HG03108 (cell line): ENCODE measurements around the gene STAM2.
A peak's percentile ranks its signal among the peaks of the same experiment; 100 is the strongest.
"Not testable (repeated sequence)": the region's sequence is repeated elsewhere in the genome, so short reads cannot be mapped to it uniquely, and the experiment has no call there.

ENCODE experiments used
- ATAC-seq: cut with Tn5 transposase; IDR thresholded peaks from one replicate; pipeline ENCODE4 v1.9.1; 2021; ENCODE audit warnings: moderate library complexity; ENCODE audit not compliant: unreplicated experiment

The STAM2 gene

DNA sequence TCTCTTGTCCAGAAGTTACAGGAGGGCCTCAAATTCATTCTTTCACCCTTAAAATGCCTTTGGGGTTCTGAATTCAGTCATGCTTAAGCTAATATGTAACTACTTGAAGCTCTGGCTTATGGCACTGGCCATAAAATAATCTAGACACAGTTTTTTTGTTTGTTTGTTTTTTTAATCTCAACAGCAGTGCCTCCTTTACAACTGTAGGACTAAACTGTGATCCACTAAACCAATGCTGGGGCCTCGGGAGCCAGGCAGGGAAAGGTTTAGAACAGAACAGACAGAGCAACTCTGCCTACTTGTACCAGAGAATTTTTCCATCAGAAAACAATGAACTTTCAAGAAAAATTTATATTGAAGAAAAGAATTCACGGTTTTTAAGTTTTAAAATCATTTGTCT, 1.7 kb downstream of the STAM2 start:
- no peak for ATAC-seq

GRCh38 chr2:152172201-152172785, 3.3 kb downstream of the STAM2 start:
- ATAC-seq = not testable (repeated sequence)

- ATAC-seq = no peak
Measured at GRCh38 chr2:152171718-152172117, 3.8 kb downstream of the STAM2 start.

- ATAC-seq = not testable (repeated sequence)
Measured at GRCh38 chr2:152169158-152169557, 6.4 kb downstream of the STAM2 start.

GRCh38 chr2:152167470-152167869, 8.1 kb downstream of the STAM2 start:
- not testable (repeated sequence) for ATAC-seq

DNA sequence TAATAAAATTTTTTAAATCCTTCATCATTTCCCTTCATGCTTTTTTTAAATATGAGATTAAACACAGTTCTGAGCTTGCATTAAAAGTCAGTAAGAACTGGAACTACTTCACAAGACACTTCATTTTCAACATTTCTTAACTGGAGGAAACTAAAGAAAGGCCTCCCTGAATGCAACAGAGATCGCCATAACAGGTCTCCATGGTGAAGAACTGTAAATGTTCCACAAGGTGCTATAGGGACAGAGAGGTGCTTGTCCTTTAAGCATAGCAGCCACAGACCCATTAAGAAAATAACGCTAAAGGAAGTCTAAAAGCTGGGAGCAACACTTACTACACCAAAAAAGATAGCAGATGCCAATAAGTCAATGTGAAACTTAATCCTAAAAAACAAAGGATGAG, 8.5 kb downstream of the STAM2 start:
- ATAC-seq = peak; percentile 40

DNA sequence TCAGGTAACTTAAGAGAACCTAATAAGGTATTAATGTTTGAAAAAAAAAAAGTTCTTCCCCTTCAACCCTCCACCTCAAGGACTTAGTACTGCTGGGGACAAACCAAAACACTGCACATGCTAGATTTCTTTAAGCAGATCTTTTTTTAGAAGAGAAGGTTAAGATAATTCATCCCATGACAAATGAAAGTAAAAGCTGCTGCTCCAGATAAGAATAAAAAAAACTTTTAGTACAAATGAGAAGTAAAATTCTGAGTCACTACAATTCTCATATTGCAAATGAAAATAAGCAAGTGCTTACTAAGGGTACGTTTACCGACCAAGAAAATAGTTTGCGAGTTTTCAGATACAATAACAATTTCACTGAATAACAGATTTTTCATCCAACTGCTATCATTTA, 8.9 kb downstream of the STAM2 start:
- ATAC-seq = peak; percentile 78

- no peak for ATAC-seq
Measured at GRCh38 chr2:152165780-152166179, 9.8 kb downstream of the STAM2 start.

- no peak for ATAC-seq
Measured at GRCh38 chr2:152165306-152165705, 10.3 kb downstream of the STAM2 start.

DNA sequence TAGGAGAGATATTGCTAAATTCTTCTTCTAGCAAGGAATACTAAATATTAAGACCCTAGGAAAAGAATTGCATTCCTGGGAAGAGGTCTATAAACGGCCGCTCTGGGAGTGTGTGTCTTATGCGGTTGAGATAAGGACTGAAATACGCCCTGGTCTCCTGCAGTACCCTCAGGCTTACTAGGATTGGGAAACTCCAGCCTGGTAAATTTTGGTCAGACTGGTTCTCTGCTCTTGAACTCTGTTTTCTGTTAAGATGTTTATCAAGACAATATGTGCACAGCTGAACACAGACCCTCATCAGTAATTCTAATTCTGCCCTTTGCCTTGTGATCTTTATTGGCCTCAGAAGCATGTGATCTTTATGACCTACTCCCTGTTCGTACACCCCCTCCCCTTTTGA, 11.9 kb downstream of the STAM2 start:
- ATAC-seq = not testable (repeated sequence)

GRCh38 chr2:152162141-152162540, 13.4 kb downstream of the STAM2 start:
- no peak for ATAC-seq

DNA sequence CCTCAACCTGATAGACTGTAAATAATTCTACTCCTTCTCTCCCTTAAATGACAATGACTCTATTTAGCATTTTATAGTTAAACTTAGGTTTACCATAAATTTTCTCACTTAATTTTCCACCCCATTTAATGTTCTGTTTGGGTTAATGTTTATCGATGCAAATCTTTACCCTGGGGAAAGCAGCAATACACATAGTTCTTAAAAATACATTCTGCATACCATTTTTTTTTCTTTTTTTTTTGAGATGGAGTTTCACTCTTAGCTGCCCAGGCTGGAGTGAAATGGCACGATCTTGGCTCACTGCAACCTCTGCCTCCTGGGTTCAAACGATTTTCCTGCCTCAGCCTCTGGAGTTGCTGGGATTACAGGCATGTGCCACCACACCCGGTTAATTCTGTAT, 14.0 kb downstream of the STAM2 start:
- no peak for ATAC-seq

DNA sequence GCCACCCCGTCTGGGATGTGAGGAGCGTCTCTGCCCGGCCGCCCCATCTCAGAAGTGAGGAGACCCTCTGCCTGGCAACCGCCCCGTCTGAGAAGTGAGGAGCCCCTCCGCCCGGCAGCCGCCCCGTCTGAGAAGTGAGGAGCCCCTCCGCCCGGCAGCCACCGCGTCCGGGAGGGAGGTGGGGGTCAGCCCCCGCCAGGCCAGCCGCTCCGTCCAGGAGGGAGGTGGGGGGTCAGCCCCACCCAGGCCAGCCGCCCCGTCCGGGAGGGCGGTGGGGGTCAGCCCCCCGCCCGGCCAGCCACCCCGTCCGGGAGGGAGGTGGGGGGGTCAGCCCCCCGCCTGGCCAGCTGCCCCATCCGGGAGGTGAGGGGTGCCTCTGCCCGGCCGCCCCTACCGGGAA, 15.2 kb downstream of the STAM2 start:
- ATAC-seq = not testable (repeated sequence)

- no peak for ATAC-seq
Measured at GRCh38 chr2:152157253-152157652, 18.3 kb downstream of the STAM2 start.

- ATAC-seq = no peak
Measured at GRCh38 chr2:152155209-152155608, 20.4 kb downstream of the STAM2 start.

- ATAC-seq = no peak
Measured at GRCh38 chr2:152154462-152154861, 21.1 kb downstream of the STAM2 start.

- peak; percentile 70 for ATAC-seq
Measured at GRCh38 chr2:152134488-152135280, 40.9 kb downstream of the STAM2 start.

DNA sequence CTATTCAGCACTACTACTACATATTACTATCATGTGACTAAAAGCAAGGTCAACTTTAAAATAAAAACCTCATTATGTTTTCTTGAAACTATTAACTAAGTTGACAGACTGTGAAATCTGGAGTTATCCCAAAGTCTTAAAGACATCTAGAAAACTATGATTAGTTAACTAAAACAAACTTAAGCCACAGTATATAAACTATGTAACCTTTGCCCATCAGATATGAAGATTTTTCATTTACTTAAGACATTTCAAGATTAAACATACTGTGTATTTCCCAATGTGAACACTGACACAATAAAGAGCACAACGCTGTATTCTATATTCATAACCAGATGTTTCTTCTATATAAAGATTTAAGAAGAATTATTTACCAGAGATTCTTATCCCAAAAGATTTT, 43.3 kb downstream of the STAM2 start:
- ATAC-seq = no peak

DNA sequence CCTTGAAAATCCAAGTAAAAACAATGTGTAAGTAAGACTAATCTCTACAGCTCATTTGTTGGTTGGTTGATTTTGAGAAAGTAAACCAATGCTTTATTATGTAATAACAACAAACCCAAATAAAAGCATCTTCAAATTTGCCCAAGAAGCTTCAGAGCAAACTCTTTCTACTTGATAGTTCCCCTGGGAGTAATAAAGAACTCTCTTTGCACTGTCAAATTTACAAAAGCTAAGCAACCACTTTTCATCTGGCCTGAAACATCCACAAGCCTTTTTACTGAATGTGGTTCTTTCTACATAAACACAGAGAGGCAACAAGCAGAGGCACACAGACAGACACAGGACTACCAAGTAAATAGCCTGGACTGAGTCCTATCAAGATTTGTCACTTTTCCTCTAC, 47.9 kb downstream of the STAM2 start:
- no peak for ATAC-seq

- ATAC-seq = no peak
Measured at GRCh38 chr2:152126664-152127063, 48.9 kb downstream of the STAM2 start.

DNA sequence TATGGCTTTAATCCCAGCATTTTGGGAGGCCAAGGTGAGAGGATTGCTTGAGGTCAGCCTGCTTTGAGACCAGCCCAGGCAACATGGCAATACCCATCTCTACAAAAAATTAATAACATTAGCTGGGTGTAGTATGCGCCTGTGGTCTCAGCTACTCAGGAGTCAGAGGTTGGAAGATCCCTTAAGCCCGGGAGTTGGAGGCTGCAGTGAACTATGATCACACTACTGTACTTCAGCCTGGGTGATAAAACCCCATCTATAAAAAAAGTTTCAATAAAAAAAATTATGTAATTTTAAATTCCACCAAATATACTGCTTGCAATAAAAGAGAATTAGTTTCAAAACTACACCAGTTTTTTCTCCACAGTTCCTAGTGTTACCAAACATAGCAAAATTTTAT, 53.4 kb downstream of the STAM2 start:
- no peak for ATAC-seq

DNA sequence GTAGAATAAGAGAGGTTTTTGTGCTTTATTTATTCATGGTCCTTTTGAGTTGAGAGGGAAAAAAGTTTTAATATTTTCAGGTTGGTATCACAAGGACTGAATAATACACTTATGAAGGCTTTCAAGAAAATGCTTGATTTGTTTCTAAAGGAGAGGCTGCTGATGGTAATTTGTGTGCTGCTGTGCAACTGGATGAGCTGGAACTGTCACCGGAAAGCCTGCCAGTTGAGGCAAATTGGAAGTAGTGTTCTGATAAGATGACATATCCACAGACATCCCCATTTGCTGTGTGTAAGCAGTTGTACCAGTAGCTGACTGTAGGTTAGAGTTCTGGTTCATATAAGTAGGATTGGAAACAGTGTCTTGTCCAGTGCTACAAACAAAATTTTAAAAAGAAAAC, 55.1 kb downstream of the STAM2 start:
- no peak for ATAC-seq

- ATAC-seq = no peak
Measured at GRCh38 chr2:152115952-152116351, 59.6 kb downstream of the STAM2 start.
